Hematopoietic multipotent progenitor cell treated with erythropoietin and hydrocortisone succinate and interleukin-3 and kit ligand, for 8 days (in vitro differentiated cells): ENCODE measurements around the gene CALML6.
"Not testable (repeated sequence)": the region's sequence is repeated elsewhere in the genome, so short reads cannot be mapped to it uniquely, and the experiment has no call there.

Experiments
- DNase-seq: peaks from one replicate; pipeline ENCODE4 v3.0.0-alpha.2; 2015

CALML6 gene

GRCh38 chr1:1914971-1915692 is at the start of gene CALML6:
Gene CALML6 (plus strand): TSS chr1:1915260. CDS start chr1:1915281, 21 bp downstream.
- DNase-seq = no peak

GRCh38 chr1:1867164-1867563 is 47.9 kb upstream of the CALML6 start:
- DNase-seq = no peak

- DNase-seq = no peak
These were observed 45.6 kb upstream of the CALML6 start for GRCh38 chr1:1869469-1869868.

- DNase-seq = no peak
These were observed 42.6 kb upstream of the CALML6 start for GRCh38 chr1:1872329-1872994.

GRCh38 chr1:1873186-1873585 is 41.9 kb upstream of the CALML6 start:
- DNase-seq = no peak

DNA sequence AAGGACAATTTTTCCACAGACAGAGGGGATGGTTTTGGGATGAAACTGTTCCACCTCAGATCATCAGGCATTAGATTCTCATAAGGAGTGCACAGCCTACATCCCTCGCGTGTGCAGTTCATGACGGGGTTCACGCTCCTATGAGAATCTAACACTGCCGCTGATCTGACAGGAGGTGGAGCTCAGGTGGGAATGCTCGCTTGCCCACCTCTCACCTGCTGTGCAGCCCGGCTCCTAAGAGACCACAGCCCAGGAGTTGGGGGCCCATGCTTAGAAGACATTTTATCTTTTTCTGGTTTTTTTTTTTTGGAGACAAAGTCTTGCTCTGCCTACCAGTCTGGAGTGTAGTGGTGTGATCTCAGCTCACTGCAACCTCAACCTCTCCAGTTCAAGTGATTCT is 40.2 kb upstream of the CALML6 start:
- DNase-seq = no peak

- DNase-seq = peak; percentile 0
These were observed 39.1 kb upstream of the CALML6 start for GRCh38 chr1:1875932-1876331.

DNA sequence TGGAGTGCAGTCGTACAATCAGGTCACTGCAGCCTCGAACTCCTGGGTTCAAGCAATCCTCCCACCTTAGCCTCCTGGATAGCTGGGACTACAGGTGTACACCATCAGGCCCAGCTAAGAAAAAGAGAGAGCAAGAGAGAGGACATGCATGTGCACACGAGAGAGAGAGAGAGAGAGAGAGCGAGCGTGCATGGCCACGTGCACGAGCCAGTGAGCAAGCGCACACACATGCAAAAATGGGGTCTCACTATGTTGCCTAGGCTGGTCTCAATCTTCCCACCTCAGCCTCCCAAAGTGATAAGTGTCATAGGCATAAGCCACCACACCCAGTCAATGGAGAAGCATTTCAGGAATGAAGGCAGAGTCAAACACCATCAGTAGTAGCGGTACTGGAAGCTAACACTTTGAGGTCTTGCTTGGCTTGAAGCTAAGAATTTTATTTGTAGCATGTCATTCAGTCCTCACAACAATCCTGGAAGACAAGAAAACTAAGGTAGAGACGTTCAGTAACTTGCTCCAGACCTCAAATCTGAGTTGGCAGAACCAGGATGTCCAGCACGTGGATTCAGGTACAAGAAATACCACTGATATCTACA is 38.6 kb upstream of the CALML6 start:
- DNase-seq = no peak

DNA sequence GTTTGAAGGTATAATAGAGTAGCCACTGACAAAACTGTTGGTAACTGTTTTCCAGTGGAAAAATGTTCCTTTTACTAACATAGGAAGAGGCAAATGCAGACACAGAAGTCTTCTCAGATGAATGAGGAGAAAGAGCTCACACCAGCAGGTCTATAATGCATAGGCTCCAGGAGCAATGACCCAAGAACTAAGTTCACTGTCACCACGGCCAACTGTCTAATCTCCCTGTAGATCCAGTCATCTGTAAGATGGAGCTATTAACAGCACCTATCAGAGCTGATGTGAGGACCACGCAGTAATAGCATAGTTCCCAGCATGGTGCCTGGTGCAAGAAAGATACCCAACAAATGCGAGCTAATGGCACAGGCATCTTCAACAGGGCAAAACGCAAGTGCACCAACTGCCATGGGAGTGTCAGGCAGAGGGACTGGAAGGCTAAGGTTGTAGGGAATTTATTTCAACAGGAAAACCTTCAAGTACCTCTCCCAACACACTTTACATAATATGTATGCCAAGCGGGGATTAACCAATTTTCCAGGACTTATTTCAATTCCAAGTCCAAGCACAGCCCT is 37.1 kb upstream of the CALML6 start:
- DNase-seq = no peak

- DNase-seq = no peak
These were observed 35.1 kb upstream of the CALML6 start for GRCh38 chr1:1879942-1880341.

- no peak for DNase-seq
These were observed 34.3 kb upstream of the CALML6 start for GRCh38 chr1:1880617-1881312.

DNA sequence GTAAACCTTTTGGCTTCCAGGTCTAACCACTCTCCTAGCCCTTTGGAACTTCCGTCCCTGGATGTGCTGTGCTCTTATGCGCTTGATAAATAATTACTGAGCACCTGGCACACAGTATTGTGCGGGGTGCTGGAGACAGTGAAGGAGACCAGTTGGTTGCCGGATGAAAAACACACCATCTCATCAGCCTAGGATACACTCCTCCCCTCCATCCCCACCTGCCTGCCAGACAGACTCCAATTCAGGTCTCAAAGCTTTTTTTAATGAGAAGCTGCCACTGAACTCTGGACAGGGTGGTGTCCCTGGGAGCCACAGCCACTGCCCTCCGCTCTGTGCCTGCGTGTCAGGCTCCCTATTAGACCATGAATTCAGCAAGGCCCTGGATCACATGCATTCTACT is 33.3 kb upstream of the CALML6 start:
- no peak for DNase-seq

GRCh38 chr1:1883092-1883873 is 31.8 kb upstream of the CALML6 start:
- DNase-seq = peak; percentile 51

DNA sequence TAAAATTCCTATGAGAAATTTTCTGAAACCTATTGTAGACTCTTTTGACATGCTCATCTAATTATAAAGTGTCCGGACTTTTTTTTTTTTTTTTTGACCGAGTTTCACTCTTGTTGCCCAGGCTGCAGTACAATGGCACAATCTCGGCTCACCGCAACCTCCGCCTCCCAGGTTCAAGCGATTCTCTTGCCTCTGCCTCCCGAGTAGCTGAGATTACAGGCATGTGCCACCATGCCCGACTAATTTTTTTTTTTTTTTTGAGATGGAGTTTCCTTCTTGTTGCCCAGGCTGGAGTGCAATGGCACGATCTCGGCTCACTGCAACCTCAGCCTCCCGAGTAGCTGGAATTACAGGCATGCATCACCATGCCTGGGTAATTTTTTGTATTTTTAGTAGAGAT is 31.2 kb upstream of the CALML6 start:
- not testable (repeated sequence) for DNase-seq

GRCh38 chr1:1889090-1889750 is 25.8 kb upstream of the CALML6 start:
- no peak for DNase-seq

GRCh38 chr1:1889847-1890505 is 25.1 kb upstream of the CALML6 start:
- peak; percentile 33 for DNase-seq

- DNase-seq = peak; percentile 86
These were observed 24.3 kb upstream of the CALML6 start, which contains the start of gene GNB1 for GRCh38 chr1:1890506-1891348. Gene GNB1 (minus strand): TSS chr1:1891087. CDS start chr1:1825453, 65,634 bp downstream.

- peak; percentile 51 for DNase-seq
These were observed 23.5 kb upstream of the CALML6 start for GRCh38 chr1:1891349-1892078.

DNA sequence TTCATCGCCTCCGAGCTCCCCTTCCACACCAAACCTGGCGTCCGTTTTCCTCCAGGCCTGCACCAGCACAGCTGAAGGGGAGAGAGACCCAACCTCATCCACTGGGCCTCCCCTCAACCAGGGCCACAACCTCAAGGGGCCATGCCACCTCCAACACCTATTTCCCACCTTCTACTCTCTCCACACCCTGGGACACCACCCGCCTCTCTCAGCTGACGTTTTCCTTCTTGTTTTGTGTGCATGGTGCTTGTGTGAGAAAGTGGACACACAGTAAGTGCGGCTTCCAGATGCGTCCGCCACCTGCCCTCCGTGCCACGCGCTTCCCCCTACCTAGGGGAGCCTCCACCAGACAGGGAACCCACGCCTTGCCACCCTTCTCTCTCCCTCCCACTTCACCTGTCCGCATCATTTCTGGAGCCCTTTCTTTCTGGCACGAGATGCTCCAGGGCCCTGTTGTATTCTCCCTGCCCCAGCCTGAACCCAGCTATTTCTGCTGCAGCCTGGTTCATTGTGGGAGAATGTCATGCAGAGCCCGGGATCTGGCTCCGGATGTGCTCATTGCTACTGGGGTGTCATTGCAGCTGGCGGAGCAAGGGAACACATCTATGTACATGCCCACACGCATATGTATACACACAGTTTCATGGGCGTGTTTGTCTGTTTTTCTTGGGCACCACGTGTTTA is 22.8 kb upstream of the CALML6 start:
- no peak for DNase-seq
